Smooth muscle cell (in vitro differentiated cells): ENCODE data around the gene NR1H3. TPM values are rescaled to one million over a fixed set of nuclear protein-coding genes. Genes with fewer than 3 reads are reported as not detected.

Experiments used
- DNase-seq: peaks from one replicate; lab custom pipeline; 2025; ENCODE audit not compliant: unreplicated experiment; lab: John Stamatoyannopoulos, UW
- H2AFZ ChIP-seq: fragments of 200-600 bp; sonication (generic); 2 replicates; pipeline ENCODE4 v1.6.0; 2016; ENCODE audit warnings: antibody characterized with exemption, low read depth, mild to moderate bottlenecking
- H3F3A ChIP-seq: fragments of 200-600 bp; sonication (generic); 2 replicates; pipeline ENCODE4 v1.6.0; 2017; ENCODE audit warnings: antibody characterized with exemption, low read depth
- H3K27ac ChIP-seq: fragments of 200-600 bp; sonication (generic); 2 replicates; pipeline ENCODE4 v1.5.1; 2016; ENCODE audit warnings: low read depth, mild to moderate bottlenecking
- H3K27me3 ChIP-seq: fragments of 200-600 bp; sonication (generic); 2 replicates; pipeline ENCODE4 v1.6.1; 2016; ENCODE audit warnings: low read depth, mild to moderate bottlenecking
- H3K36me3 ChIP-seq: fragments of 200-600 bp; sonication (generic); 2 replicates; pipeline ENCODE4 v1.5.1; 2016; ENCODE audit warnings: low read depth
- H3K4me1 ChIP-seq: fragments of 200-600 bp; sonication (generic); 2 replicates; pipeline ENCODE4 v1.5.1; 2016; ENCODE audit warnings: low read depth
- H3K4me2 ChIP-seq: fragments of 200-600 bp; sonication (generic); 2 replicates; pipeline ENCODE4 v1.6.0; 2016; ENCODE audit warnings: mild to moderate bottlenecking
- H3K4me3 ChIP-seq: fragments of 200-600 bp; sonication (generic); 2 replicates; pipeline ENCODE4 v1.5.1; 2016; ENCODE audit warnings: mild to moderate bottlenecking
- H3K79me2 ChIP-seq: fragments of 200-600 bp; sonication (generic); 2 replicates; pipeline ENCODE4 v1.6.0; 2016; ENCODE audit warnings: low read depth, mild to moderate bottlenecking
- H3K9ac ChIP-seq: fragments of 200-600 bp; sonication (generic); 2 replicates; pipeline ENCODE4 v1.6.0; 2016; ENCODE audit warnings: low read depth
- H3K9me3 ChIP-seq: fragments of 200-600 bp; sonication (generic); replicated peaks from 2 replicates; pipeline ENCODE4 v1.5.1; 2016; ENCODE audit warnings: low read depth
- H4K20me1 ChIP-seq: fragments of 200-600 bp; sonication (generic); 2 replicates; pipeline ENCODE4 v1.6.0; 2016; ENCODE audit warnings: low read depth
- CTCF ChIP-seq: fragments of 200-600 bp; sonication (generic); IDR thresholded peaks from 2 replicates; pipeline ENCODE4 v1.5.1; 2017; ENCODE audit warnings: borderline replicate concordance, mild to moderate bottlenecking, antibody characterized with exemption; ENCODE audit not compliant: insufficient read depth, poor library complexity, severe bottlenecking
- WGBS: methylation state at CpG from one replicate; pipeline ENCODE4 v1.1.7; 2016; ENCODE audit warnings: low lambda C conversion rate; 5-methylcytosine and 5-hydroxymethylcytosine counted together
- polyA plus RNA-seq: library from polyadenylated mRNA; unstranded; fragments of >200 nt; fragmentation: Nextera tagmentation; extraction: Ambion mirVana; gene quantifications from 2 replicates; pipeline ENCODE4 v1.2.1, GENCODE V29; 2016
- total RNA-seq: library from RNA; depleted of rRNA; stranded (reverse); fragments of >200 nt; gene quantifications from 2 replicates; pipeline ENCODE4 v1.2.3, GENCODE V29; 2014

Gene NR1H3
- total and polyA plus RNA-seq, 2 experiments from 2014 or later: 8.1 to 13.7 TPM

GRCh38 chr11:47247502-47247901 is 10.3 kb upstream of the NR1H3 start:
- TF ChIP-seq CTCF: no peak
- H3K4me3 ChIP-seq: no peak overlapping the region
- no peaks in the 10 kb centered on the region for H3K79me2 ChIP-seq
- H4K20me1 ChIP-seq: no peaks in the 10 kb centered on the region
- DNase-seq: no peak
- H3F3A ChIP-seq: no peaks in the 10 kb centered on the region
- no peak overlapping the region for H2AFZ ChIP-seq
- H3K27me3 ChIP-seq: no peaks in the 10 kb centered on the region
- no peaks in the 10 kb centered on the region for H3K36me3 ChIP-seq
- 95% methylated on average over 5 of the region's 5 CpGs for WGBS
- peak overlapping the region; percentile 64 for H3K4me2 ChIP-seq
- no peak overlapping the region for H3K9ac ChIP-seq
- no peak overlapping the region for H3K27ac ChIP-seq
- H3K4me1 ChIP-seq: no peaks in the 10 kb centered on the region
- no peaks in the 10 kb centered on the region for H3K9me3 ChIP-seq

GRCh38 chr11:47248304-47248663 is 9.5 kb upstream of the NR1H3 start:
- TF ChIP-seq CTCF: no peak
- WGBS: 45% methylated on average over 7 of the region's 7 CpGs
- peak overlapping the region; percentile 66 for H3K9ac ChIP-seq

GRCh38 chr11:47248664-47249377 is 9.0 kb upstream of the NR1H3 start, which contains the start of gene ACP2:
Gene ACP2, minus strand, starts transcription at chr11:47248814. Its CDS starts 25 bp downstream, at chr11:47248789.
- peak within 1 kb of the TSS; percentile 66 for H3K4me3 ChIP-seq
- H3K4me1 ChIP-seq: no peaks in the 10 kb centered on the region
- H3F3A ChIP-seq: no peaks in the 10 kb centered on the region
- H3K4me2 ChIP-seq: peak within 1 kb of the TSS; percentile 64
- no peaks in the 10 kb centered on the region for H3K9me3 ChIP-seq
- no peaks in the 10 kb centered on the region for H4K20me1 ChIP-seq
- TF ChIP-seq CTCF: no peak
- H3K9ac ChIP-seq: peak within 1 kb of the TSS; percentile 66
- H3K79me2 ChIP-seq: no peaks in the 10 kb centered on the region
- DNase-seq: no peak
- no peaks in the 10 kb centered on the region for H3K27me3 ChIP-seq
- H2AFZ ChIP-seq: no peak within 1 kb of the TSS
- H3K36me3 ChIP-seq: no peaks in the 10 kb centered on the region
- H3K27ac ChIP-seq: peak within 1 kb of the TSS; percentile 25
- WGBS: 48% methylated on average over 45 of the region's 45 CpGs

More at GRCh38 chr11:47248304-47248663, 9.5 kb upstream of the NR1H3 start:
- DNase-seq: no peak
- Histone ChIP-seq H3K36me3 (no peaks in the 10 kb centered on the region), H2AFZ (no peak overlapping the region), H3F3A (no peaks in the 10 kb centered on the region), H3K27me3 (no peaks in the 10 kb centered on the region), H3K27ac (peak overlapping the region; percentile 25), H3K4me1 (no peaks in the 10 kb centered on the region), H4K20me1 (no peaks in the 10 kb centered on the region), H3K4me2 (peak overlapping the region; percentile 64), H3K79me2 (no peaks in the 10 kb centered on the region), H3K4me3 (peak overlapping the region; percentile 66), H3K9me3 (no peaks in the 10 kb centered on the region)

- H3K27ac ChIP-seq: no peak overlapping the region
- H4K20me1 ChIP-seq: no peaks in the 10 kb centered on the region
- no peaks in the 10 kb centered on the region for H3K9me3 ChIP-seq
- H3K4me3 ChIP-seq: peak overlapping the region; percentile 66
- no peaks in the 10 kb centered on the region for H3F3A ChIP-seq
- H3K4me2 ChIP-seq: peak overlapping the region; percentile 64
- WGBS: 80% methylated on average over 3 of the region's 3 CpGs
- H2AFZ ChIP-seq: no peak overlapping the region
- H3K9ac ChIP-seq: peak overlapping the region; percentile 66
- TF ChIP-seq CTCF: no peak
- H3K79me2 ChIP-seq: no peaks in the 10 kb centered on the region
- no peak for DNase-seq
- H3K4me1 ChIP-seq: no peaks in the 10 kb centered on the region
- no peaks in the 10 kb centered on the region for H3K36me3 ChIP-seq
- H3K27me3 ChIP-seq: no peaks in the 10 kb centered on the region
Observed at GRCh38 chr11:47249378-47249715, 8.4 kb upstream of the NR1H3 start.
